Gastroesophageal sphincter (tissue), 4 donors: ENCODE results near the gene KRT17. TPM values are rescaled to one million over a fixed set of nuclear protein-coding genes. Genes with fewer than 3 reads are reported as not detected.
"Not testable (repeated sequence)": the region's sequence is repeated elsewhere in the genome, so short reads cannot be mapped to it uniquely, and the experiment has no call there.

Source experiments
- ATAC-seq: fragments of 150-250 bp; one replicate; pipeline ENCODE4 v1.9.1; 2016; ENCODE audit warnings: mild to moderate bottlenecking, moderate library complexity
- H3K27ac ChIP-seq, 4 donors: fragments of 200-600 bp; sonication (generic) in 3 of 4; 1 replicate in 3 of 4; 2 replicates in 1 of 4; pipeline ENCODE4 v1.5.1; 2016 to 2019
- H3K27me3 ChIP-seq: fragments of 200-600 bp; sonication (generic); one replicate; pipeline ENCODE4 v1.5.1; 2019
- H3K36me3 ChIP-seq, 2 donors: fragments of 200-600 bp; sonication (generic); one replicate each; pipeline ENCODE4 v1.5.1; 2019; ENCODE audit warnings: control low read depth in 1 of 2
- H3K4me1 ChIP-seq, 3 donors: fragments of 200-600 bp; sonication (generic); 1 replicate in 2 of 3; 2 replicates in 1 of 3; pipeline ENCODE4 v1.5.1; 2016 to 2019; ENCODE audit warnings: control low read depth in 2 of 3
- H3K4me3 ChIP-seq, 2 donors: fragments of 200-600 bp; sonication (generic); one replicate each; pipeline ENCODE4 v1.5.1; 2019; ENCODE audit warnings: mild to moderate bottlenecking in 1 of 2, moderate library complexity in 1 of 2
- H3K9me3 ChIP-seq, 3 donors: fragments of 200-600 bp; sonication (generic); one replicate each; pipeline ENCODE4 v1.5.1; 2017 to 2019; ENCODE audit warnings: control low read depth in 2 of 3
- CTCF ChIP-seq, 4 experiments: fragments of 200-600 bp in 2 of 4; fragments of 450-650 bp in 2 of 4; sonication (generic) in 1 of 4; IDR thresholded peaks; one replicate each; pipeline ENCODE4 v1.5.1; 2017 to 2019; ENCODE audit warnings: antibody characterized with exemption in 4 of 4, mild to moderate bottlenecking in 2 of 4, moderate library complexity in 2 of 4
- EP300 ChIP-seq: sonication (generic); formaldehyde crosslinking; IDR thresholded peaks from one replicate; pipeline ENCODE4 v1.6.1; 2017; ENCODE audit warnings: antibody characterized with exemption, mild to moderate bottlenecking
- POLR2A ChIP-seq, 2 donors: fragments of 450-650 bp; IDR thresholded peaks; one replicate each; pipeline ENCODE4 v1.6.1; 2017; ENCODE audit warnings: antibody characterized with exemption in 2 of 2, mild to moderate bottlenecking in 2 of 2, moderate library complexity in 1 of 2
- POLR2AphosphoS5 ChIP-seq: sonication (generic); formaldehyde crosslinking; IDR thresholded peaks from one replicate; pipeline ENCODE4 v1.6.1; 2017; ENCODE audit warnings: antibody characterized with exemption
- WGBS, 2 donors: methylation state at CpG; one replicate each; pipeline ENCODE4 v1.1.5; 2018; ENCODE audit warnings: low coverage in 1 of 2; 5-methylcytosine and 5-hydroxymethylcytosine counted together
- total RNA-seq, 4 donors: library from RNA; depleted of rRNA; stranded (reverse); fragments of >200 nt; gene quantifications; one replicate each; pipeline ENCODE4 v1.1.0, GENCODE V29; 2016

The KRT17 gene
- total RNA-seq, 4 donors from 2014 or later = 7.0 to 18.5 (median 17.4) TPM; not detected in 1

GRCh38 chr17:41580244-41580575 lies 44.2 kb downstream of the KRT17 start:
- no peak for TF ChIP-seq EP300
- TF ChIP-seq POLR2AphosphoS5 = no peak
- no peak for TF ChIP-seq POLR2A (IDR thresholded peaks at IDR 0.05)
- no peak for TF ChIP-seq CTCF (IDR thresholded peaks at IDR 0.05)

GRCh38 chr17:41579484-41580243 lies 44.7 kb downstream of the KRT17 start:
- Histone ChIP-seq H3K4me3 (no peak overlapping the region), H3K36me3 (no peaks in the 10 kb centered on the region), H3K27me3 (peaks cover 60% of the 10 kb centered on the region), H3K9me3 (no peaks in the 10 kb centered on the region), H3K4me1 (no peaks in the 10 kb centered on the region), H3K27ac (no peak overlapping the region)
- TF ChIP-seq CTCF (IDR thresholded peaks at IDR 0.05) = peak in 3 of 4 experiments; percentile 30 to 58 (median 45)
- TF ChIP-seq EP300 = no peak
- 25 to 79% methylated on average over 4 to 7 of the region's 18 CpGs for WGBS, 2 donors
- ATAC-seq = peak; percentile 78

More at GRCh38 chr17:41580244-41580575, 44.2 kb downstream of the KRT17 start:
- H3K36me3 ChIP-seq = no peaks in the 10 kb centered on the region
- 100% methylated on average over 1 of the region's 2 CpGs for WGBS, 2 donors
- no peak overlapping the region for H3K4me3 ChIP-seq
- H3K9me3 ChIP-seq = no peaks in the 10 kb centered on the region
- H3K27ac ChIP-seq = no peak overlapping the region
- peaks cover 58% of the 10 kb centered on the region for H3K27me3 ChIP-seq
- no peaks in the 10 kb centered on the region for H3K4me1 ChIP-seq
- no peak for ATAC-seq

- Histone ChIP-seq H3K9me3 (no peaks in the 10 kb centered on the region), H3K27me3 (peaks cover 59% of the 10 kb centered on the region), H3K4me1 (no peaks in the 10 kb centered on the region), H3K27ac (no peak overlapping the region), H3K4me3 (no peak overlapping the region), H3K36me3 (no peaks in the 10 kb centered on the region)
- no CpG with 5 or more reads among the region's 5 CpGs for WGBS, 2 donors
- TF ChIP-seq POLR2A (IDR thresholded peaks at IDR 0.05) = no peak
- no peak for TF ChIP-seq EP300
- TF ChIP-seq CTCF (IDR thresholded peaks at IDR 0.05) = no peak
- no peak for TF ChIP-seq POLR2AphosphoS5
- no peak for ATAC-seq
These were observed 45.4 kb downstream of the KRT17 start for GRCh38 chr17:41578971-41579370.

GRCh38 chr17:41578538-41578937 lies 45.8 kb downstream of the KRT17 start:
- WGBS, 2 donors = 63 to 86% methylated on average over 1 of the region's 1 CpG
- no peak for ATAC-seq
- Histone ChIP-seq H3K4me3 (no peak overlapping the region), H3K27ac (no peak overlapping the region), H3K36me3 (no peaks in the 10 kb centered on the region), H3K9me3 (no peaks in the 10 kb centered on the region), H3K27me3 (peaks cover 63% of the 10 kb centered on the region), H3K4me1 (no peaks in the 10 kb centered on the region)
- TF ChIP-seq POLR2AphosphoS5 (no peak), EP300 (no peak), CTCF (IDR thresholded peaks at IDR 0.05) (no peak), POLR2A (IDR thresholded peaks at IDR 0.05) (no peak)

- H3K9me3 ChIP-seq, H3K4me3 ChIP-seq, H3K36me3 ChIP-seq, ATAC-seq, H3K27ac ChIP-seq, H3K4me1 ChIP-seq: not testable (repeated sequence)
- WGBS, 2 donors = 83 to 100% methylated on average over 1 of the region's 4 CpGs
- peaks cover 75% of the 10 kb centered on the region for H3K27me3 ChIP-seq
These were observed 47.6 kb downstream of the KRT17 start for GRCh38 chr17:41576740-41577139.
